Lower lobe of right lung (tissue), 2 donors: ENCODE data around the gene DGKB. TPM values are rescaled to one million over a fixed set of nuclear protein-coding genes. Genes with fewer than 3 reads are reported as not detected.

Experiments used
- ATAC-seq, 2 donors: fragments of 200-7000 bp; cut with Tn5 transposase; one replicate each; pipeline ENCODE4 v1.9.1; 2020 to 2022; ENCODE audit warnings: mild to moderate bottlenecking in 2 of 2, moderate library complexity in 2 of 2
- DNase-seq: peaks from one replicate; pipeline ENCODE4 v3.0.0-alpha.2; 2020
- H3K27ac ChIP-seq: fragments of 200-600 bp; one replicate; pipeline ENCODE4 v1.8.0; 2022
- H3K27me3 ChIP-seq: fragments of 200-600 bp; one replicate; pipeline ENCODE4 v1.8.0; 2022; ENCODE audit warnings: low read depth
- H3K36me3 ChIP-seq: fragments of 200-600 bp; one replicate; pipeline ENCODE4 v1.8.0; 2022; ENCODE audit warnings: mild to moderate bottlenecking
- H3K4me1 ChIP-seq: fragments of 200-600 bp; one replicate; pipeline ENCODE4 v1.8.0; 2022
- H3K4me3 ChIP-seq: fragments of 200-600 bp; one replicate; pipeline ENCODE4 v1.8.0; 2022; ENCODE audit warnings: mild to moderate bottlenecking
- H3K9me3 ChIP-seq: fragments of 200-600 bp; one replicate; pipeline ENCODE4 v1.8.0; 2022
- intact Hi-C: fragments of 100-400 bp; cut with DNase I; formaldehyde crosslinking; loops from one replicate; pipeline ENCODE4 v1.11.0; 2022
- total RNA-seq: library from RNA; stranded (reverse); fragmentation: NEBNext Ultra II Directional; extraction: Animal tissue kit (Norgen Biotek cat#: 25700); gene quantifications from one replicate; pipeline ENCODE4 v1.2.1, GENCODE V29; 2021
- TF ChIP-seq, protein P1 (sequence below): fragments of 200-600 bp; IDR thresholded peaks from one replicate; pipeline ENCODE4 v1.8.0; 2022; ENCODE audit warnings: antibody characterized with exemption, mild to moderate bottlenecking
- donor health status: DM: no; HTN: yes; CAD: no; lungs with severe emphysema.

DGKB gene
- total RNA-seq, 1 donor from 2014 or later = 0.09 TPM

DNA sequence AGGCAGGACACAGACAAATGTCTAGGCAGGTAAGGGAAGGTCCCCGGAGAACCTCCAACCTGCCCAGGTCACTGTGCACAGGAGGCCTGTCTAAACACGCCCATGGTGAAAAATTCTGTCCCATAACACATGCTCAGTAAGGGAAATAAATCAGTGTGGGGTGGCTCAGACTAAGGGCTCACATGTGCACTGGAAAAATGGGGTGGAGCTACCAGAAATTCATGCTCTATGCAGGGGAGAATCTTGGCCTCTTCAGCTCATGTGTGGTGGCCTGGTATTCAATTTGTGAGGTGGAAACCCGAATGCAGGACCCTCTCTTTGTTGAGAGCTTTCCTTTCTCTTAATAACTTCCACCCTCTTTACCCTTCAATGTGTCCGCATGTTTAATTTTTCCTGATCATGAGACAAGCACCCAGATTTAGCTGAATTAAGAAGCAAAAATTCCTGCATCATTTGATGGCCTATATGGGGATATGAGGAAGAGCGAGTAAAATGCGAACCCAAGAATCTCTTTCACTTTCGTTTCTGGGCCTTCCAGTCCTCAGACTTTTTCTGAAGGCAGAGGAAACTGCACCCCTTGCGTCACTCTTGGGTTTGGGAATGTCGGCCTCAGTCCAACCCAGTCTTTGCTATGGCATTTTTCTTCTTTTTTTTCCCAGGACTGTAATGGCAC is 163.2 kb downstream of the DGKB start:
- Histone ChIP-seq H3K27me3 (no peaks in the 10 kb centered on the region), H3K27ac (no peak overlapping the region), H3K4me1 (no peaks in the 10 kb centered on the region), H3K9me3 (peaks cover 6% of the 10 kb centered on the region), H3K36me3 (no peaks in the 10 kb centered on the region), H3K4me3 (no peak overlapping the region)
- TF ChIP-seq, protein P1, sequence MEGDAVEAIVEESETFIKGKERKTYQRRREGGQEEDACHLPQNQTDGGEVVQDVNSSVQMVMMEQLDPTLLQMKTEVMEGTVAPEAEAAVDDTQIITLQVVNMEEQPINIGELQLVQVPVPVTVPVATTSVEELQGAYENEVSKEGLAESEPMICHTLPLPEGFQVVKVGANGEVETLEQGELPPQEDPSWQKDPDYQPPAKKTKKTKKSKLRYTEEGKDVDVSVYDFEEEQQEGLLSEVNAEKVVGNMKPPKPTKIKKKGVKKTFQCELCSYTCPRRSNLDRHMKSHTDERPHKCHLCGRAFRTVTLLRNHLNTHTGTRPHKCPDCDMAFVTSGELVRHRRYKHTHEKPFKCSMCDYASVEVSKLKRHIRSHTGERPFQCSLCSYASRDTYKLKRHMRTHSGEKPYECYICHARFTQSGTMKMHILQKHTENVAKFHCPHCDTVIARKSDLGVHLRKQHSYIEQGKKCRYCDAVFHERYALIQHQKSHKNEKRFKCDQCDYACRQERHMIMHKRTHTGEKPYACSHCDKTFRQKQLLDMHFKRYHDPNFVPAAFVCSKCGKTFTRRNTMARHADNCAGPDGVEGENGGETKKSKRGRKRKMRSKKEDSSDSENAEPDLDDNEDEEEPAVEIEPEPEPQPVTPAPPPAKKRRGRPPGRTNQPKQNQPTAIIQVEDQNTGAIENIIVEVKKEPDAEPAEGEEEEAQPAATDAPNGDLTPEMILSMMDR = no peak
- ATAC-seq = no peak
- intact Hi-C loops = no loop called here
- DNase-seq = no peak

DNA sequence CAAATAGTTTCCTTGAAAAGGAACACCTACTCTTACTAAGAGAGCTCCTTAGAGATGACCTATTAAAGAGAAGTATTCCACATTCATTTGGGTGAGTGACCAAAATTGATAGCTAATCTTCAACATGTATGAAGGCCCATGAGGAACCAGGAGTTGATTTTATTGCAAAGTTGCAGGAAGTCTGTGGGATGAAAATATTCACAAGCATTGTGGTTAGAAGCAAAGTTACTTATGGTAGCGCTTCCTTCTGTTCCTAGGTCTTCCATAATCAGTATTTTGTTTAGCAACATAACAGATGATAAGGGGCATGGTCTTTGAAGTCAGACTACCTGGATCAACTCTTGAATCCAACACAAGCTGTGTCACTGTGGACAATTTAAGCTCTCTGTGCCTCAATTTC is 164.5 kb downstream of the DGKB start:
- Histone ChIP-seq H3K27me3 (no peaks in the 10 kb centered on the region), H3K27ac (no peak overlapping the region), H3K4me3 (no peak overlapping the region), H3K9me3 (peaks cover 3% of the 10 kb centered on the region), H3K36me3 (no peaks in the 10 kb centered on the region), H3K4me1 (no peaks in the 10 kb centered on the region)
- TF ChIP-seq, protein P1 = no peak
- ATAC-seq = no peak
- intact Hi-C loops = no loop called here
- DNase-seq = no peak

DNA sequence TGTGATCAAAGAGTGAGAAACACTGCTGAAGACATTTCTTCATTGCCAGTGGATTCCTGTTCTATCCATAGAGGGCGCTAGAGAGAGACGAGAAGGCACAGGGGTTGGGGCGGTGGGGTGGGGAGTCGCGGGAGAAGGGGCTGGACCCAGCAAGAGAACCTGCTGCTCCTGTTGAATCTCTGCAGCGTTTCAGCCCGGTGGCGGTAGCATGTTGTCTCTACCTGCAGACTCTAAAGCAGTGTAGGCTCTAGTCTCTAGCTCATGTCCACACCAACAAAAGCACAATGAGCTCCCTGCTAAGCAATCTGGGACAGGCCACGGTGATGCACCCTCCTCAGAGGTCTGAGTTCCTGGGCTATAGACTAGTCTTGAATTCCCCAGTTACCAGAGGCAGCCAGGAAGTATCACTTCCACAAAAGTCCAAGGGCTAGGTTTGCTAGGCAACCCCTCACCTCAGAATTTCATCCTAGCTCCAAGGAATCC is 167.7 kb downstream of the DGKB start:
- ATAC-seq = peak in 1 of 2 donors; percentile 11
- TF ChIP-seq, protein P1 = no peak
- no peak for DNase-seq

DNA sequence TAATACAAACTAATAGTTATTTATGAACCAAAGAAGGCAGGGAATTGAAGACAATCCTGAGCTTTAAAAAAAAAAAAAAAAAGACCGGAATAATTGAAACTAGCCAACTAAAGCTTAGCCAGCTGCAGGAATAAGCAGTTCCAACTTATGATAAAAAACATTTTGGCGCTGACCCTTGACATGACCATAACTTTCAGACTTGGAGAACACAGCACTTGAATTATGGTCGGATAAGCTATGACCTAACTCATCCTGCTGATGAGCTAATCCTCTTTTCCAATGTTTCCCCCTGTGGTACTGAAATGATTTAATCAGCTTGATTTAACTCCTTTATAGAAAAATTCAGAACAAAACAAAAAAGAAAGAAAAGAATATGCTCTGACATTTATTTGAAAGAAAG is 181.8 kb downstream of the DGKB start:
- intact Hi-C loops = no loop called here
- DNase-seq = no peak
- Histone ChIP-seq H3K4me1 (no peaks in the 10 kb centered on the region), H3K9me3 (no peaks in the 10 kb centered on the region), H3K27ac (no peak overlapping the region), H3K27me3 (no peaks in the 10 kb centered on the region), H3K36me3 (no peaks in the 10 kb centered on the region), H3K4me3 (no peak overlapping the region)
- no peak for ATAC-seq
- TF ChIP-seq, protein P1 = no peak

More for the DNA sequence above, 167.7 kb downstream of the DGKB start:
- Histone ChIP-seq H3K27me3 (no peaks in the 10 kb centered on the region), H3K9me3 (no peaks in the 10 kb centered on the region), H3K27ac (no peak overlapping the region), H3K4me3 (no peak overlapping the region), H3K36me3 (no peaks in the 10 kb centered on the region), H3K4me1 (no peaks in the 10 kb centered on the region)
- intact Hi-C loops = no loop called here

DNA sequence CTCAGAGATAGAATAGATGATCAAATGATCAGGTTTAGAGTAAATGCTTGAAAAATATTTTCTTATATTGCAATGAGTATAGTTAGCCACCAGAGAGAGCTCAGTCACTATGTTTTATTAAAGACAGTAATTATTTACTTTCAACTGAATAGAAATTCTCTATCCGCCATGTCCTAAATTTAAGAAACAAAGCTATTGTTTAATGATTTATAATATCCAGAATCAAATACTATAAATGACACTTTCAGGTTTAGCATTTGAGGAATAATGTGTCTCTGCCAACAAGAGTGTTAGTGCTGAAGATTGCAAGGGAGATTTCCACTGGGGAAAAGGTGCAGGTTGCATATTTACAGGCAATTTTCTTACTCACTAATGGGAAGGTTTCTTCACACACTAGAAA is 184.7 kb downstream of the DGKB start:
- ATAC-seq (no peak), DNase-seq (no peak)
- no peaks in the 10 kb centered on the region for H3K36me3 ChIP-seq
- no peak overlapping the region for H3K4me3 ChIP-seq
- no peaks in the 10 kb centered on the region for H3K4me1 ChIP-seq
- no peaks in the 10 kb centered on the region for H3K9me3 ChIP-seq
- H3K27me3 ChIP-seq = no peaks in the 10 kb centered on the region
- intact Hi-C loops = no loop called here
- H3K27ac ChIP-seq = no peak overlapping the region
- TF ChIP-seq, protein P1 = peak; percentile 33
